ENCODE data around the gene SHISAL1.

Gene SHISAL1

GRCh38 chr22:44204739-44205515, 107.8 kb downstream of the SHISAL1 start:
- no peak for DNase-seq

GRCh38 chr22:44203203-44203602, 109.5 kb downstream of the SHISAL1 start:
- no peak for DNase-seq

GRCh38 chr22:44202261-44202789, 110.4 kb downstream of the SHISAL1 start:
- DNase-seq, result no peak

DNA sequence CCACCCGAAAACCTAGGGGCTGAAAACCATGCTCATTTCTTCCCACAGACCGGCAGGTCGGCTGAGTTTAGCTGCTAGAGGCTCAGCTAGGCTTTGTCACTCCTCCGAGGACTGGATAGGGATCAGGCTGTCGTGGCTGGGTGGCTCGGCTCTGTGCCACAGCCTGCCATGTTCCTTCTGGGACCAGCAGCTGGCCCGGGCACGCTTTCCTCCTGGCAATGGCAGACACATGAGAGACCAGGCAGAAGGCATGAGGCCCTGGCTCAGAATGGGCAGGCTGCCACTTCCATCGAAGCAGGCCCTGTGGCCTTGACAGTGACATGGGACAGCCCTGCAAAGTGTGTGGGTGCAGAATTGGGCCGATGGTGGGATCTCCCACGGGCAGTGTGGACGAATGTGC, 111.1 kb downstream of the SHISAL1 start:
- no peak for DNase-seq

- no peak for DNase-seq
Measured at GRCh38 chr22:44200855-44201550, 111.7 kb downstream of the SHISAL1 start.

- no peak for DNase-seq
Measured at GRCh38 chr22:44200451-44200850, 112.3 kb downstream of the SHISAL1 start.

GRCh38 chr22:44199866-44200265, 112.9 kb downstream of the SHISAL1 start:
- DNase-seq, result no peak

DNA sequence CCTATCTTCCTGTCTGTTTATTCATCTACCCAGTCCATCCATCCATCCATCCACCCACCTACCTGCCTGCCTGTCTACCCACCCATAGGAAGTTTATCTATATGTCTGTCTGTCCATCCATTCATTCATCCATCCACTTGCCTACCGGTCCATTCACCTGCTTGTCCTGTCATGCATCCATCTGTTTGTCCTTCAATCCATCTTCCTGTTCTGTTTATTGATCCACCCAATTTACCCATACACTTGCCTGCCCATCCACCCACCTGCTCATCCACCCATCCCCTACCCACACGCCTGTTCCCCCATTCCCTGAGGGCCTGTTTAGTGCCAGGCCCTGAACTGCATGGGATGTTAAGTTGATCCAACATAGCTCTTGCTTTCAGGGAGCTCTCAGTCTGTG, 113.6 kb downstream of the SHISAL1 start:
- no peak for DNase-seq

DNA sequence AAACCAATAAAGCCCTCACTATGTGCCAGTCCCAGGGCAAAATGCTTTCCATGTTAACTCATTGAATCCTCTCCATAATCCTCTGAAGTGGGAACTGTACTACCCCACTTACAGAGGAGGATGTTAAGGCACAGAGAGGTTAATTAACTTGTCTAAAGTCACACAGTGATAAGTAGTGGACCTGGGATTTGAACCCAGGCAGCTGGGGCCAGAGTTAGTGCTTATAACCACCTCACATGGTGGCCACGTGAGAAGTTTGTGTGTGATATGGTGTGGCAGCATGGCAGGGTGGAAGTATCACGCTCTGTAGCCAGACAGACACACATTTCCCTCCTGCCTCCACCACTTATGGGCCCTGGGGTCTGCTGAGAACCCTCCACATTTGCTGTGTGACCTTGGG, 115.5 kb downstream of the SHISAL1 start:
- no peak for DNase-seq

GRCh38 chr22:44196731-44197131, 116.0 kb downstream of the SHISAL1 start:
- DNase-seq, result no peak

GRCh38 chr22:44196241-44196640, 116.5 kb downstream of the SHISAL1 start:
- no peak for DNase-seq

DNA sequence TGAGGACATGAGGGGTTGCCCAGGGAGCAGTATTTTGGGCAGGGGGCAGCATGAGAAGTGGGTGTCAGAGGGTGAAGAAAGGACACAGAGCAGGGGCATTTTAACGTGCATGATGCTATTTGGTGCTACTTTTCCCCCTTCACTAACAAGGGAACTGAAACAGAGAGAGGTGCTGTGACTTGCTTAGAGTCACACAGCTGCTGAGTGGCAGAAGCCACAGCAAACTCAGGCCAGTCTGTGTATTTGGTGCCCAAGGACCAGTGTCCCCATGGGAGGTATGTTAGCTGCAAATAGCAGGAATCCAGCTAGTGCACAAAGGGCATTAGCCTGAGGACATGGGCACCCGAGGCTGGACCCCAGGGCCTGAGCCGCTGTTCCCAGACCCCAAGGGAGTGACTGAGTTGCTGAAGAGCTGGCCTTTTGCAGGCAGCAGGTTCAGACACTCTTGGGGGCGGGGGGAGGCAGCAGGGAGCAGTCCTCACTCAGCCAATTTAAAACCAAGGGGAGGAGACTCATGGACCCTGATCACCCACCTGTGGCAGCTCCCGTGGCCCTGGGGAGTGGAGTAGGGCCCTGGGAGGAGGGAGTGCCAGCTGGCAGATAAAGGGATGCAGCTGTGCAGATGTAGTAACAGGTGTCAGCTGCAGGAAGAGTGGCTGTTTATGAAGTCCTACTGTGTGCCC, 117.4 kb downstream of the SHISAL1 start:
- no peak for DNase-seq

DNA sequence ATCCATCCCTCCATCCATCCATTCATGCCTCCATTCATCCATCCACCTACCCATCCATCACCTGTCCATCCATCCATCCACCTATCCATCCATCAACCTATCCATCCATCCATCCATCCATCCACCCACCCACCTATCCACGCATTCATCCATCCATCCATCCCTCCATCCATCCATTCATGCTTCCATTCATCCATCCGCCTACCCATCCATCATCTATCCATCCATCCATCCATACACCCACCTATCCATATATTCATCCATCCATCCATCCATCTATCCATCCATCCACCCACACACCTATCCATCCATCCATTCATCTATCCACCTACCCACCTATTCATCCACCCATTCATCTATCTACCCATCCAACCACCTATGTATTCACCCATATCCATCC, 118.2 kb downstream of the SHISAL1 start:
- no peak for DNase-seq

Measured in CD4-positive, alpha-beta T cell treated with Interleukin-10 for 1 hour (primary cell).